NCI-H446 (cell line): Measurements from ENCODE around the gene SREBF2.
"Not testable (repeated sequence)": the region's sequence is repeated elsewhere in the genome, so short reads cannot be mapped to it uniquely, and the experiment has no call there.

ENCODE experiments used
- DNase-seq, 2 experiments: peaks; one replicate each; lab custom pipeline; 2025; lab: John Stamatoyannopoulos, UW

Gene SREBF2

GRCh38 chr22:41947424-41948080 lies 114.6 kb downstream of the SREBF2 start:
- DNase-seq = no peak

GRCh38 chr22:41948142-41948541 lies 115.2 kb downstream of the SREBF2 start:
- DNase-seq = no peak

- DNase-seq = not testable (repeated sequence)
Measured at GRCh38 chr22:41948928-41949296, 116.0 kb downstream of the SREBF2 start.

DNA sequence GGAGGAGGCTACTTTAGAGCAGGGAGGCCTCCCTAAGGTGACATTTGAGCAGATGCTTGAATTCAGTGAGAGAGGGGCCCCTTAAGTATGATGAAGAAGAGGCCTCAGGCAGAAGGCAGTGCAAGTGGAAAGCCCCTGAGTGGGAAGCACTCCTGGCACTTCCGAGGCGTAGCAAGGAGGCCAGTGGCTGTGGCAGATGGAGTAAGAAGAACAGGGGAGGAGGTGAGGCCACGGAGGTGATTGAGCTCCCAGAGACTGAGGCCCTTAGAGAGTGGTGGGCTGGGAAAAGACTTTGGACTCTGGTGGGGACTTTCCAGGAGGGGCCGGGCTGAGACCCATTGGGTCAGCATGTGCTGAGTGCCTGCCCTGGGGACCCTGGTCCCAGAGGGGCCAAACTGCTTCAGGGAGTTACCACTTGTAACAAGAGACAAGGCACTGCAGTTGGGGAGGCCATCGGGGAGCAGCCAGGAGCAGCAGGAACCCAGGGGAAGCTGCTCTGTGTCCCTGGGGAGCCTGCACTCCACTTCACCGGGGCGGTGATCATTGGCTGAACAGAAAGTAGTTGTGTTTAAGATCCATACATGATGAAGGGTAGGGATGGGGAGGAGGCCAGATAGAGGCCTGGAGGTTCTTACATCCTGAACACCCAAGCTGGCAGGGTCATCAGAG lies 116.5 kb downstream of the SREBF2 start:
- no peak for DNase-seq

DNA sequence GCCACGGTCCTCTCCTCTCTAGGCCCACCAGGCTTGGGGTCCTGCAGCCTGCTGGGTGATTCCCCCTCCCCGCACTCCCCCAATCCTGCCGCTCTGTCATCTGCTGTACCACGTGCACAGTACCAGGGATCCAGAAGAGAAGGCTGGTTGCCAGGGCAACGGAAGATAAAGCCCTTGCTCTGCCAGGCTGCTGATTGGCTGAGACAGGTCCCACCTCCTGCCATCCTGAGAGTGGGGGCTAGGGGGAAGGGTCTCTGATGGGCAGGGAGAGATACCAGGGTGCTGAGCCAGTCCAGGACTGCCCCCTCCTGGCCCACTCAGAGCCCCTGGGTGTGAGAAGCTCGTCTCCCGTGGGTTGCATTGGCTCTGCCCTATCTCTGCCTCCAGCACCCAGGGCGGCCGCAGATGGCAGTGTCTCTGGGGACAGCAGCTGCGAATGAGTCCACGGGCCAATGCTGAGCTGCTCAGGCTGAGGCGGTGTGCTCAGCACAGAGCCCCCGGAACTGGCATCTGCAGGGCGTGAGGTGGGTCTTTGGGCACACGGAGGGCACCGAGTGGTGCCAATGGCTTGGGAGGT lies 119.1 kb downstream of the SREBF2 start, which contains the start of gene SMIM45:
TSS of gene SMIM45 (plus strand) at position 253 of the 577 bp plus-strand sequence.
- DNase-seq = peak in 1 of 2 experiments; percentile 17

GRCh38 chr22:41952713-41953112 lies 119.8 kb downstream of the SREBF2 start:
- DNase-seq = no peak
